ENCODE data around the gene NCOA7.

DNA sequence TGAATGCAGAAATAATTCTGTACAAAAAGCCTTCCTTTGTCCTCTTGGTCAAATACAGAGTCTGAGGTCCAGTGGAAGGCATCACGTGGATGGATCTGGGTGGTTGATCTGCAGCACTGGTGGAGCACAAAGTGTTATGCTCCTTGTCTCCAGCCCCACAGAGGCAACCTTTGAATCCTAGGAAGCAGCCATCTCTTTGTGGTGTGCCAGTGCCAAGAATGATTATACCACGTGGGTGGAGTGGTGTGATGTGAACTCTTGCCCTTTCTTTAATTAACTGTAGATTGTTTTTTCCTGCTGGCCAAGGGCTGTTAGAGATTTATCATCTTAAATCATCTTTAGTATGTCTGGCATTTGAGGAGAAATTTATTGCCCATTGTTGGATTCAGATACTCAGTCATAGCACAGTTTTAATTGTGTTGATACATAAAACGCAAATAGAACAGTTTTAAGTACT is 31.1 kb downstream of the NCOA7 start:
- TF ChIP-seq, protein P1, sequence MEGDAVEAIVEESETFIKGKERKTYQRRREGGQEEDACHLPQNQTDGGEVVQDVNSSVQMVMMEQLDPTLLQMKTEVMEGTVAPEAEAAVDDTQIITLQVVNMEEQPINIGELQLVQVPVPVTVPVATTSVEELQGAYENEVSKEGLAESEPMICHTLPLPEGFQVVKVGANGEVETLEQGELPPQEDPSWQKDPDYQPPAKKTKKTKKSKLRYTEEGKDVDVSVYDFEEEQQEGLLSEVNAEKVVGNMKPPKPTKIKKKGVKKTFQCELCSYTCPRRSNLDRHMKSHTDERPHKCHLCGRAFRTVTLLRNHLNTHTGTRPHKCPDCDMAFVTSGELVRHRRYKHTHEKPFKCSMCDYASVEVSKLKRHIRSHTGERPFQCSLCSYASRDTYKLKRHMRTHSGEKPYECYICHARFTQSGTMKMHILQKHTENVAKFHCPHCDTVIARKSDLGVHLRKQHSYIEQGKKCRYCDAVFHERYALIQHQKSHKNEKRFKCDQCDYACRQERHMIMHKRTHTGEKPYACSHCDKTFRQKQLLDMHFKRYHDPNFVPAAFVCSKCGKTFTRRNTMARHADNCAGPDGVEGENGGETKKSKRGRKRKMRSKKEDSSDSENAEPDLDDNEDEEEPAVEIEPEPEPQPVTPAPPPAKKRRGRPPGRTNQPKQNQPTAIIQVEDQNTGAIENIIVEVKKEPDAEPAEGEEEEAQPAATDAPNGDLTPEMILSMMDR (IDR thresholded peaks at IDR 0.05; ENCODE audit: low read length), result no peak
- TF ChIP-seq EZH2 (IDR thresholded peaks at IDR 0.05; ENCODE audit: borderline replicate concordance, low read length), result no peak
